Hepatocyte (in vitro differentiated cells): ENCODE data around the gene KLHL26. TPM values are rescaled to one million over a fixed set of nuclear protein-coding genes. Genes with fewer than 3 reads are reported as not detected.
A peak's percentile ranks its signal among the peaks of the same experiment; 100 is the strongest.

ENCODE experiments used
- DNase-seq: peaks from one replicate; pipeline ENCODE4 v3.0.0-alpha.2; 2016; ENCODE audit warnings: low spot score
- H2AFZ ChIP-seq: fragments of 200-600 bp; sonication (generic); 2 replicates; pipeline ENCODE4 v1.6.0; 2016; ENCODE audit warnings: antibody characterized with exemption, mild to moderate bottlenecking
- H3K27ac ChIP-seq: fragments of 200-600 bp; sonication (generic); 2 replicates; pipeline ENCODE4 v1.5.1; 2016; ENCODE audit warnings: mild to moderate bottlenecking
- H3K27me3 ChIP-seq: fragments of 200-600 bp; sonication (generic); 2 replicates; pipeline ENCODE4 v1.6.1; 2016
- H3K36me3 ChIP-seq: fragments of 200-600 bp; sonication (generic); replicated peaks from 2 replicates; pipeline ENCODE4 v1.5.1; 2016; ENCODE audit warnings: low read depth; ENCODE audit not compliant: insufficient read depth
- H3K4me1 ChIP-seq: fragments of 200-600 bp; sonication (generic); 2 replicates; pipeline ENCODE4 v1.5.1; 2016; ENCODE audit warnings: mild to moderate bottlenecking, moderate library complexity; ENCODE audit not compliant: insufficient read depth
- H3K4me2 ChIP-seq: fragments of 200-600 bp; sonication (generic); 2 replicates; pipeline ENCODE4 v1.6.0; 2016
- H3K4me3 ChIP-seq: fragments of 200-600 bp; sonication (generic); 2 replicates; pipeline ENCODE4 v1.5.1; 2016; ENCODE audit warnings: mild to moderate bottlenecking
- H3K79me2 ChIP-seq: fragments of 200-600 bp; sonication (generic); 2 replicates; pipeline ENCODE4 v1.6.0; 2017; ENCODE audit warnings: mild to moderate bottlenecking
- H3K9me2 ChIP-seq: fragments of 200-600 bp; sonication (generic); replicated peaks from 2 replicates; pipeline ENCODE4 v1.6.0; 2017; ENCODE audit warnings: mild to moderate bottlenecking; ENCODE audit not compliant: insufficient read depth
- H3K9me3 ChIP-seq: fragments of 200-600 bp; sonication (generic); 2 replicates; pipeline ENCODE4 v1.5.1; 2016; ENCODE audit warnings: low read depth, mild to moderate bottlenecking
- H4K20me1 ChIP-seq: fragments of 200-600 bp; sonication (generic); 2 replicates; pipeline ENCODE4 v1.6.0; 2016; ENCODE audit warnings: mild to moderate bottlenecking; ENCODE audit not compliant: insufficient read depth, poor library complexity, severe bottlenecking
- EZH2 ChIP-seq: fragments of 200-600 bp; sonication (generic); IDR thresholded peaks from 2 replicates; pipeline ENCODE4 v1.6.1; 2016; ENCODE audit warnings: antibody characterized with exemption, mild to moderate bottlenecking, borderline replicate concordance
- EZH2phosphoT487 ChIP-seq: fragments of 200-600 bp; sonication (generic); IDR thresholded peaks from one replicate; pipeline ENCODE4 v1.6.1; 2018; ENCODE audit warnings: antibody characterized with exemption, mild to moderate bottlenecking, low read depth, moderate library complexity; ENCODE audit not compliant: unreplicated experiment, severe bottlenecking
- WGBS: methylation state at CpG from one replicate; pipeline ENCODE4 v1.1.6; 2016; ENCODE audit warnings: low lambda C conversion rate; ENCODE audit errors: missing lambda C conversion rate; 5-methylcytosine and 5-hydroxymethylcytosine counted together
- polyA plus RNA-seq: library from polyadenylated mRNA; unstranded; fragments of >200 nt; fragmentation: Nextera tagmentation; extraction: Ambion mirVana; gene quantifications from 2 replicates; pipeline ENCODE4 v1.2.1, GENCODE V29; 2016
- total RNA-seq: library from RNA; depleted of rRNA; stranded (reverse); fragments of >200 nt; gene quantifications from 2 replicates; pipeline ENCODE4 v1.2.3, GENCODE V29; 2014
- TF ChIP-seq, protein P1 (sequence below): fragments of 200-600 bp; sonication (generic); IDR thresholded peaks from 2 replicates; pipeline ENCODE4 v1.5.1; 2016; ENCODE audit warnings: antibody characterized with exemption, mild to moderate bottlenecking; ENCODE audit not compliant: poor library complexity

The KLHL26 gene
- total and polyA plus RNA-seq, 2 experiments from 2014 or later = 5.0 to 7.6 TPM

DNA sequence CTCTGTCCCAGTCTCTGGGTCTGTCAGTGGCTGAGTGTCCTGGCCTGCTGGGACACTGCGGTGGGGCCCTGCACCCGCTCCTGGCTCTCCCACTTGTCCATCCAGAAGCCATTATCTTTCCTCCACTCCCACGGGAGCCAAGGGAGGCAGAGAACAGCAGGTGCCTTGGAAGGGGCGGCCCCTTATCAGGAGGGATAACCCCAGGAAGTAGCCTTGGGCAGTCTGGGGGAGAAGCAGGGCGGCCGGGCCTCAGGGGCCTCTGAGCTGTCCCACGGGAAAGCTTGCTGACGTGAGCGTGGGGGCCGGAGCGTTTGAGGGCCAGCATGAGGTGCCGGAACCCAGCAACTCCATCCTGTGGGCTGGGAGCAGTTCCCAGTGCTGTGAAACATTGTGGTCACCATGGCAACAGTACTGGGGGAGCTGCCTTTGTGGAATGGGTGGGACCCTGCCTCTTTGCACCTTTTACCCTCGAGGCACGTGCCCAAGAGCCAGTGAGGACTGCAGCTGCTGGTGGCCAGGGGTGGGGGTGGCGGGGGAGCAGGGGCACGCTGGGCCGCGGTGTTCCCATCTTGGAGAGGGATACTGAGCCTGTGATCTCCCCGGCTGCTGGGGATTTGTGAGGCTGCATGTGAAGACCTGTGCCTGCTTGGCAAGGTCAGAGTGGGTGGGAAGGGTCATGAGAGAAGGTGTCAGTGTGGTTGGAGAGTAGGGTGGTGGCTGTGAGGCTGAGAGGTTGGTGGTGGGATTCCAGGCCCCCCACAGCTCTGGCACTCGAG lies 20.9 kb downstream of the KLHL26 start:
- Histone ChIP-seq H2AFZ (no peak overlapping the region), H3K9me2 (no peaks in the 10 kb centered on the region), H3K36me3 (no peaks in the 10 kb centered on the region), H3K4me3 (no peak overlapping the region), H3K4me1 (peaks cover 7% of the 10 kb centered on the region), H3K9me3 (no peaks in the 10 kb centered on the region), H3K4me2 (no peak overlapping the region), H3K79me2 (no peaks in the 10 kb centered on the region), H3K27me3 (no peaks in the 10 kb centered on the region), H3K27ac (no peak overlapping the region), H4K20me1 (no peaks in the 10 kb centered on the region)
- TF ChIP-seq EZH2phosphoT487 (no peak), EZH2 (no peak)
- TF ChIP-seq, protein P1, sequence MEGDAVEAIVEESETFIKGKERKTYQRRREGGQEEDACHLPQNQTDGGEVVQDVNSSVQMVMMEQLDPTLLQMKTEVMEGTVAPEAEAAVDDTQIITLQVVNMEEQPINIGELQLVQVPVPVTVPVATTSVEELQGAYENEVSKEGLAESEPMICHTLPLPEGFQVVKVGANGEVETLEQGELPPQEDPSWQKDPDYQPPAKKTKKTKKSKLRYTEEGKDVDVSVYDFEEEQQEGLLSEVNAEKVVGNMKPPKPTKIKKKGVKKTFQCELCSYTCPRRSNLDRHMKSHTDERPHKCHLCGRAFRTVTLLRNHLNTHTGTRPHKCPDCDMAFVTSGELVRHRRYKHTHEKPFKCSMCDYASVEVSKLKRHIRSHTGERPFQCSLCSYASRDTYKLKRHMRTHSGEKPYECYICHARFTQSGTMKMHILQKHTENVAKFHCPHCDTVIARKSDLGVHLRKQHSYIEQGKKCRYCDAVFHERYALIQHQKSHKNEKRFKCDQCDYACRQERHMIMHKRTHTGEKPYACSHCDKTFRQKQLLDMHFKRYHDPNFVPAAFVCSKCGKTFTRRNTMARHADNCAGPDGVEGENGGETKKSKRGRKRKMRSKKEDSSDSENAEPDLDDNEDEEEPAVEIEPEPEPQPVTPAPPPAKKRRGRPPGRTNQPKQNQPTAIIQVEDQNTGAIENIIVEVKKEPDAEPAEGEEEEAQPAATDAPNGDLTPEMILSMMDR = no peak
- peak; percentile 51 for DNase-seq
- 51% methylated on average over 16 of the region's 20 CpGs for WGBS

DNA sequence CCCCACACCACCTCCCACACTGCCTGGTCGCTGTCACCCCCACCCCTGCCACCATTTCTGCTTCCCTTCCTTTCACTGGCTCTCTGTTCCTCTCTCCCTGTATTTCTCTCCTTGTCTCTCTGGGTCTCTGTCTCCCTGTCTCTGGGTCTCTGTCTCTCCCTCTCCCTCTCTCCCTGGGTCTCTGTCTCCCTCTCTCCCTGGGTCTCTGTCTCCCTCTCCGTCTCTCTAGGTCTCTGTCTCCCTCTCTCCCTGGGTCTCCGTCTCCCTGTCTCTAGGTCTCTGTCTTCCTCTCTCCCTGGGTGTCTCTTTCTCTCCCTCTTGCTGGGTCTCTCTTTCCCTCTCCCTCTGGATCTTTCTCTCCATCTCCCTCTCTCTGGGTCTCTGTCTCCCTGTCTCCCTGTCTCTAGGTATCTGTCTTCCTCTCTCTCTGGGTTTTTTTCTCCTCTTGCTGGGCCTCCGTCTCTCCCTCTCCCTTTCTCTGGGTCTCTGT lies 21.6 kb downstream of the KLHL26 start:
- Histone ChIP-seq H3K9me3 (no peaks in the 10 kb centered on the region), H3K27me3 (no peaks in the 10 kb centered on the region), H3K4me3 (no peak overlapping the region), H4K20me1 (no peaks in the 10 kb centered on the region), H3K36me3 (no peaks in the 10 kb centered on the region), H3K79me2 (no peaks in the 10 kb centered on the region), H3K4me1 (peaks cover 12% of the 10 kb centered on the region), H3K9me2 (no peaks in the 10 kb centered on the region), H2AFZ (no peak overlapping the region), H3K4me2 (no peak overlapping the region), H3K27ac (no peak overlapping the region)
- WGBS = 88% methylated on average over 4 of the region's 4 CpGs
- no peak for DNase-seq
- no peak for TF ChIP-seq EZH2

DNA sequence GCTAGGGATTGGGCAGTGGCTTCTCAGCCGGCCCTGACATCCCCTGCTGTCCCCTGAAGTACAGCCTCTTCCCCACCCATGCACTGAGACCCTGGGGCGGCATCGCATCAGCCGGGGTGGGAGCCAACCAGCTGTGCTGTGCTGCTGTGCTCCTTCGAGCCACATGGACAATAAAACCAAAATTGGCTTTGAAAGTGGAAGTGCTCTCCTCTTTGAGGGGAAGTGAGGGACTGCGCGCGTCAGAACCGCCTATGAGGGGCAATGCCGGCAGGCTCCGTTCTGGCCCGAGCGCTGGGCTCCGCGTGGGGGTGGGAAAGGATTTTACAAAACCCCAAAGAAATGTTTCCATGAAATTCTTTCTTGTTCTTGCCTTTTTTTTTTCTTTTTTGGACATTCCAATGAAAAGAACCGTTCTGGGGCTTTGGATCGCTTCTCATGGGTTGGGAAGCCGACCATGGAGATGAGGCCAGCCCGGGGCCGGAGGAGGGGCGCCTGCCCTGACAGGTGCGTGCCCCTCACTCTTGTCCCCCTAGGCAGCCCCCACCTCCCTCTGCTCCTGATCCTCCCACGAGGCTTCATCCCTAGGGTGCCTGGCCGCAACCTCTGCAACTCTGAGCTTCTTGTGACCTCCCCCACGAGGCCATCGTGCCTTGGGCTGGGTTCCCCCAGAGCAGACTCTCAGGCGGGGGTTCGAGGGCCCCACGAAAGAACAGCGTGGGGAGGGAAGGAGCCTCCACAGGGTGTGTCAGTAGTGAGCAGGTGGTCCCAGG lies 22.6 kb downstream of the KLHL26 start:
- Histone ChIP-seq H3K9me2 (no peaks in the 10 kb centered on the region), H3K36me3 (no peaks in the 10 kb centered on the region), H2AFZ (no peak overlapping the region), H3K9me3 (no peaks in the 10 kb centered on the region), H3K4me3 (no peak overlapping the region), H3K27me3 (no peaks in the 10 kb centered on the region), H3K79me2 (no peaks in the 10 kb centered on the region), H3K4me1 (peaks cover 13% of the 10 kb centered on the region), H3K4me2 (no peak overlapping the region), H4K20me1 (no peaks in the 10 kb centered on the region), H3K27ac (no peak overlapping the region)
- WGBS = 78% methylated on average over 30 of the region's 30 CpGs
- TF ChIP-seq EZH2 (no peak), EZH2phosphoT487 (no peak)
- TF ChIP-seq, protein P1 = no peak
- DNase-seq = no peak
